ENCODE results near the gene UQCC2.
A peak's percentile ranks its signal among the peaks of the same experiment; 100 is the strongest.

UQCC2 gene

GRCh38 chr6:33710296-33711121 is 991 bp downstream of the UQCC2 start:
- peak in 1 of 2 experiments; percentile 18 for DNase-seq (ENCODE audit: low read depth in 1 of 2, low spot score in 1 of 2)
- H3K27me3 ChIP-seq (ENCODE audit: insufficient read depth, poor library complexity, severe bottlenecking), result no peaks in the 10 kb centered on the region
- TF ChIP-seq POLR2AphosphoS5 (IDR thresholded peaks at IDR 0.05; ENCODE audit: low read depth), result no peak
- H3K4me3 ChIP-seq (replicated peaks; ENCODE audit: insufficient read depth, low read length), result peak overlapping the region; percentile 56
- H3K27ac ChIP-seq (replicated peaks), result peak overlapping the region; percentile 99

- TF ChIP-seq POLR2AphosphoS5 (IDR thresholded peaks at IDR 0.05; ENCODE audit: low read depth) (no peak), GABPA (IDR thresholded peaks at IDR 0.05; ENCODE audit: low read depth) (no peak), SPI1 (IDR thresholded peaks at IDR 0.05; ENCODE audit: borderline replicate concordance, low read depth) (no peak), REST (IDR thresholded peaks at IDR 0.05; ENCODE audit: insufficient replicate concordance, low read depth) (no peak), CTCF (IDR thresholded peaks at IDR 0.05; ENCODE audit: insufficient read depth, low read length) (no peak)
- no peak for DNase-seq (ENCODE audit: low read depth in 1 of 2, low spot score in 1 of 2)
- no peak overlapping the region for H3K4me3 ChIP-seq (replicated peaks; ENCODE audit: insufficient read depth, low read length)
- H3K27me3 ChIP-seq (ENCODE audit: insufficient read depth, poor library complexity, severe bottlenecking), result no peaks in the 10 kb centered on the region
- H3K27ac ChIP-seq (replicated peaks), result no peak overlapping the region
Measured at GRCh38 chr6:33709605-33710295, 1.8 kb downstream of the UQCC2 start.

GRCh38 chr6:33708516-33709204 is 2.8 kb downstream of the UQCC2 start:
- no peak overlapping the region for H3K4me3 ChIP-seq (replicated peaks; ENCODE audit: insufficient read depth, low read length)
- DNase-seq (ENCODE audit: low read depth in 1 of 2, low spot score in 1 of 2), result no peak
- no peak overlapping the region for H3K27ac ChIP-seq (replicated peaks)
- H3K27me3 ChIP-seq (ENCODE audit: insufficient read depth, poor library complexity, severe bottlenecking), result no peaks in the 10 kb centered on the region
- TF ChIP-seq REST (IDR thresholded peaks at IDR 0.05; ENCODE audit: insufficient replicate concordance, low read depth) (no peak), GABPA (IDR thresholded peaks at IDR 0.05; ENCODE audit: low read depth) (no peak), CTCF (IDR thresholded peaks at IDR 0.05; ENCODE audit: insufficient read depth, low read length) (no peak), POLR2AphosphoS5 (IDR thresholded peaks at IDR 0.05; ENCODE audit: low read depth) (no peak), SPI1 (IDR thresholded peaks at IDR 0.05; ENCODE audit: borderline replicate concordance, low read depth) (no peak)

GRCh38 chr6:33707771-33708170 is 3.7 kb downstream of the UQCC2 start:
- Histone ChIP-seq H3K27me3 (ENCODE audit: insufficient read depth, poor library complexity, severe bottlenecking) (no peaks in the 10 kb centered on the region), H3K27ac (replicated peaks) (no peak overlapping the region), H3K4me3 (replicated peaks; ENCODE audit: insufficient read depth, low read length) (no peak overlapping the region)
- TF ChIP-seq CTCF (IDR thresholded peaks at IDR 0.05; ENCODE audit: insufficient read depth, low read length), result no peak
- no peak for TF ChIP-seq REST (IDR thresholded peaks at IDR 0.05; ENCODE audit: insufficient replicate concordance, low read depth)
- TF ChIP-seq GABPA (IDR thresholded peaks at IDR 0.05; ENCODE audit: low read depth), result no peak
- TF ChIP-seq SPI1 (IDR thresholded peaks at IDR 0.05; ENCODE audit: borderline replicate concordance, low read depth), result no peak
- TF ChIP-seq POLR2AphosphoS5 (IDR thresholded peaks at IDR 0.05; ENCODE audit: low read depth), result no peak
- DNase-seq (ENCODE audit: low read depth in 1 of 2, low spot score in 1 of 2), result no peak

Data from HL-60 (cell line).